Cardiac muscle cell (in vitro differentiated cells and primary cell): Measurements from ENCODE around the gene CTXND1. TPM values are rescaled to one million over a fixed set of nuclear protein-coding genes. Genes with fewer than 3 reads are reported as not detected.
"Not testable (repeated sequence)": the region's sequence is repeated elsewhere in the genome, so short reads cannot be mapped to it uniquely, and the experiment has no call there.

Experiments
- DNase-seq, 2 donors: peaks; one replicate each; pipeline versions ENCODE4 v3.0.0 to v3.0.0-alpha.2; 2010 to 2017; ENCODE audit warnings: low read depth in 1 of 2, low spot score in 1 of 2
- H3K27ac ChIP-seq: fragments of 200-600 bp; sonication (generic); 2 replicates; pipeline ENCODE4 v1.5.1; 2016
- H3K27me3 ChIP-seq: fragments of 200-600 bp; sonication (generic); 2 replicates; pipeline ENCODE4 v1.6.0; 2016; ENCODE audit warnings: control low read depth
- H3K36me3 ChIP-seq: fragments of 200-600 bp; sonication (generic); 2 replicates; pipeline ENCODE4 v1.5.1; 2016; ENCODE audit warnings: control low read depth
- H3K4me1 ChIP-seq: fragments of 200-600 bp; sonication (generic); 2 replicates; pipeline ENCODE4 v1.8.1; 2017; ENCODE audit warnings: low read depth, mild to moderate bottlenecking, mixed run types
- H3K4me3 ChIP-seq: fragments of 200-600 bp; sonication (generic); 2 replicates; pipeline ENCODE4 v1.5.1; 2016; ENCODE audit warnings: mild to moderate bottlenecking
- H3K9me3 ChIP-seq: fragments of 200-600 bp; sonication (generic); 2 replicates; pipeline ENCODE4 v1.5.1; 2017; ENCODE audit warnings: low read depth, mild to moderate bottlenecking, control low read depth
- polyA plus RNA-seq: library from polyadenylated mRNA; unstranded; fragments of >200 nt; fragmentation: Nextera tagmentation; extraction: Ambion mirVana; gene quantifications from 2 replicates; pipeline ENCODE4 v1.2.1, GENCODE V29; 2016
- total RNA-seq: library from RNA; depleted of rRNA; stranded (reverse); fragments of >200 nt; gene quantifications from 2 replicates; pipeline ENCODE4 v1.2.3, GENCODE V29; 2016
- TF ChIP-seq, protein P1 (sequence below): IDR thresholded peaks from 2 replicates; pipeline ENCODE4 v1.5.1; 2012; ENCODE audit warnings: low read depth, mild to moderate bottlenecking, low read length

The CTXND1 gene
- total and polyA plus RNA-seq, 2 experiments from 2014 or later: 0.09 to 0.27 TPM

GRCh38 chr15:80159301-80159700 is 92.7 kb downstream of the CTXND1 start:
- no peak for DNase-seq

DNA sequence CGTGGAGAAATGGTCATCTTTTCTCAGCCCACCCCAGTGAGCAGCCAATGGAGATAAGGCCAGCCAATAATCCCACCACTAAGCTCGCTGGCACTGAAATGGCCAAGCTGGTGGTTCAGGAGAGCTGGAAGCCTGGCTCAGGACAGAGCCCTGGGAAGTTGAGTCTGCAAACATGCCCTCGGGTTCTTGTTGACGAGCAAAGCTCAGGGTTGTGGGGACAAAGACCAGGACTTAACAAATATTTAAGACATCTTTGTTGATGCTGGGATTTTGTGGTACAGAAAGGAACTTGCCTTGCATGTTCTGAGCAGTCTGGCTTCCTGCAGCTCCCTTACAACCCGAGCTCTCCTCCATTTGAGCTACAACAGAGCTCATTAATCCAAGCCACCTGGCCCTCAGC is 94.8 kb downstream of the CTXND1 start:
- no peak for DNase-seq
- TF ChIP-seq, protein P1, sequence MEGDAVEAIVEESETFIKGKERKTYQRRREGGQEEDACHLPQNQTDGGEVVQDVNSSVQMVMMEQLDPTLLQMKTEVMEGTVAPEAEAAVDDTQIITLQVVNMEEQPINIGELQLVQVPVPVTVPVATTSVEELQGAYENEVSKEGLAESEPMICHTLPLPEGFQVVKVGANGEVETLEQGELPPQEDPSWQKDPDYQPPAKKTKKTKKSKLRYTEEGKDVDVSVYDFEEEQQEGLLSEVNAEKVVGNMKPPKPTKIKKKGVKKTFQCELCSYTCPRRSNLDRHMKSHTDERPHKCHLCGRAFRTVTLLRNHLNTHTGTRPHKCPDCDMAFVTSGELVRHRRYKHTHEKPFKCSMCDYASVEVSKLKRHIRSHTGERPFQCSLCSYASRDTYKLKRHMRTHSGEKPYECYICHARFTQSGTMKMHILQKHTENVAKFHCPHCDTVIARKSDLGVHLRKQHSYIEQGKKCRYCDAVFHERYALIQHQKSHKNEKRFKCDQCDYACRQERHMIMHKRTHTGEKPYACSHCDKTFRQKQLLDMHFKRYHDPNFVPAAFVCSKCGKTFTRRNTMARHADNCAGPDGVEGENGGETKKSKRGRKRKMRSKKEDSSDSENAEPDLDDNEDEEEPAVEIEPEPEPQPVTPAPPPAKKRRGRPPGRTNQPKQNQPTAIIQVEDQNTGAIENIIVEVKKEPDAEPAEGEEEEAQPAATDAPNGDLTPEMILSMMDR: no peak
- no peak overlapping the region for H3K4me3 ChIP-seq
- no peaks in the 10 kb centered on the region for H3K9me3 ChIP-seq
- H3K36me3 ChIP-seq: no peaks in the 10 kb centered on the region
- no peak overlapping the region for H3K27ac ChIP-seq
- H3K4me1 ChIP-seq: peaks cover 12% of the 10 kb centered on the region
- no peaks in the 10 kb centered on the region for H3K27me3 ChIP-seq

More at GRCh38 chr15:80159301-80159700, 92.7 kb downstream of the CTXND1 start:
- Histone ChIP-seq H3K27ac (no peak overlapping the region), H3K4me3 (no peak overlapping the region), H3K27me3 (no peaks in the 10 kb centered on the region), H3K36me3 (no peaks in the 10 kb centered on the region), H3K9me3 (no peaks in the 10 kb centered on the region), H3K4me1 (peaks cover 3% of the 10 kb centered on the region)
- TF ChIP-seq, protein P1: no peak

- Histone ChIP-seq H3K27ac (no peak overlapping the region), H3K36me3 (no peaks in the 10 kb centered on the region), H3K27me3 (no peaks in the 10 kb centered on the region), H3K4me3 (no peak overlapping the region), H3K4me1 (peaks cover 19% of the 10 kb centered on the region), H3K9me3 (no peaks in the 10 kb centered on the region)
- TF ChIP-seq, protein P1: no peak
- DNase-seq: peak in 1 of 2 donors; percentile 68
These were observed 95.8 kb downstream of the CTXND1 start for GRCh38 chr15:80156176-80156720.

DNA sequence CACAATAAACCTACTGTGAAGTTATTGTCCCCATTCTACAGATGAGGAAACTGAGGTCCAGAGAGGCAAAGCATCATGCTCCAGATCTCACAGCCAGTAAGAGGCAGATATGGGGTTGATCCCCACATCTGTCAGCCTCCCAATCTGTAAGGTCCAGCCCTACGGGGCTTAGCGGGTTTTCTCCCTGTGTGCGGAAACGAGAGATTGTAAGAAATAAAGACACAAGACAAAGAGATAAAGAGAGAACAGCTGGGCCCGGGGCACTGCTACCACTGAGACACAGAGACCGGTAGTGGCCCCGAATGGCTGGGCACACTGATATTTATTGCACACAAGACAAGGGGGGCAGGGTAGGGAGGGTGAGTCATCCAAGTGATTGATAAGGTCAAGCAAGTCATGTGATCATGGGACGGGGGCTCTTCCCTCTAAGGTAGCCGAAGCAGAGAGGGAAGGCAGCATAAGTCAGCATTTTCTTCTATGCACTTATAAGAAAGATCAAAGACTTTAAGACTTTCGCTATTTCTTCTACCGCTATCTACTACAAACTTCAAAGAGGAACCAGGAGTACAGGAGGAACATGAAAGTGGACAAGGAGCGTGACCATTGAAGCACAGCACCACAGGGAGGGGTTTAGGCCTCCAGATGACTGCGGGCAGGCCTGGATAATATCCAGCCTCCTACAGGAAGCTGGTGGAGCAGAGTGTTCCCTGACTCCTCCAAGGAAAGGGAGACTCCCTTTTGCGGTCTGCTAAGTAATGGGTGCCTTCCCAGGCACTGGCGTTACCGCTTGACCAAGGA is 96.4 kb downstream of the CTXND1 start:
- H3K4me1 ChIP-seq: peaks cover 19% of the 10 kb centered on the region
- H3K27ac ChIP-seq, H3K9me3 ChIP-seq, H3K27me3 ChIP-seq, H3K36me3 ChIP-seq, H3K4me3 ChIP-seq: not testable (repeated sequence)
- DNase-seq: peak in 1 of 2 donors; percentile 92

GRCh38 chr15:80155001-80155377 is 97.0 kb downstream of the CTXND1 start:
- H3K27ac ChIP-seq: no peak overlapping the region
- peaks cover 19% of the 10 kb centered on the region for H3K4me1 ChIP-seq
- H3K27me3 ChIP-seq: no peaks in the 10 kb centered on the region
- H3K9me3 ChIP-seq: no peaks in the 10 kb centered on the region
- TF ChIP-seq, protein P1: no peak
- no peaks in the 10 kb centered on the region for H3K36me3 ChIP-seq
- no peak overlapping the region for H3K4me3 ChIP-seq
- DNase-seq: peak in 1 of 2 donors; percentile 61

DNA sequence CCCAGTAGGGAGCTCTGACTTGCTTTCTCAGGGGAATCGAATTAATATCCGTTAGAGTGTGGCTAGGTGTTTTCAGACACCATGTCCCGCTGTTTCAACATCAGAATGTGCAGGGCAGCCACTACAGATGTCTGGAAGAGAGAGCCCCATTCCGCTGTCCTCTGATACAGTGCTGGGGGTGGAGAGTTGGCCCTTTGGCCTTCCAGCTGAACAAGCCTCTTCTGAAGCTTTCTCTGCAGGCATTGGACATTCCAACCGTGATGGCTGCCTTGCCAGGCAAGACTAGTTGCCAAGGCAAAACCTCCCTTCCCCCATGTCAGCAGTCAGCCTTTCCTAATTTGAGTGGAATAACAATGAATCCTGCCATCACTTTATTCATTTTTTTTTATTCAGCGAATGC is 97.7 kb downstream of the CTXND1 start:
- no peaks in the 10 kb centered on the region for H3K9me3 ChIP-seq
- TF ChIP-seq, protein P1: no peak
- DNase-seq: peak; percentile 42 to 74
- H3K27me3 ChIP-seq: no peaks in the 10 kb centered on the region
- peaks cover 19% of the 10 kb centered on the region for H3K4me1 ChIP-seq
- H3K4me3 ChIP-seq: no peak overlapping the region
- no peaks in the 10 kb centered on the region for H3K36me3 ChIP-seq
- no peak overlapping the region for H3K27ac ChIP-seq
